HG02840 (cell line): ENCODE measurements around the gene ANKRD34A.
A peak's percentile ranks its signal among the peaks of the same experiment; 100 is the strongest.
"Not testable (repeated sequence)": the region's sequence is repeated elsewhere in the genome, so short reads cannot be mapped to it uniquely, and the experiment has no call there.

ENCODE experiments used
- ATAC-seq: cut with Tn5 transposase; IDR thresholded peaks from one replicate; pipeline ENCODE4 v1.9.1; 2021; ENCODE audit warnings: mild to moderate bottlenecking, moderate library complexity, moderate number of reproducible peaks; ENCODE audit not compliant: unreplicated experiment, low FRiP score

The ANKRD34A gene

GRCh38 chr1:145951526-145951925, 12.8 kb downstream of the ANKRD34A start:
- ATAC-seq = no peak

- ATAC-seq = no peak
Measured at GRCh38 chr1:145949219-145949618, 15.2 kb downstream of the ANKRD34A start.

- no peak for ATAC-seq
Measured at GRCh38 chr1:145947551-145947950, 16.8 kb downstream of the ANKRD34A start.

GRCh38 chr1:145946477-145946986, 17.8 kb downstream of the ANKRD34A start:
- ATAC-seq = no peak

GRCh38 chr1:145944532-145944931, 19.8 kb downstream of the ANKRD34A start:
- ATAC-seq = no peak

GRCh38 chr1:145942871-145943270, 21.5 kb downstream of the ANKRD34A start:
- no peak for ATAC-seq

GRCh38 chr1:145942405-145942804, 22.0 kb downstream of the ANKRD34A start:
- no peak for ATAC-seq

- ATAC-seq = no peak
Measured at GRCh38 chr1:145937436-145937835, 26.9 kb downstream of the ANKRD34A start.

GRCh38 chr1:145936247-145936646, 28.1 kb downstream of the ANKRD34A start:
- no peak for ATAC-seq

GRCh38 chr1:145935708-145936107, 28.7 kb downstream of the ANKRD34A start:
- ATAC-seq = no peak

- not testable (repeated sequence) for ATAC-seq
Measured at GRCh38 chr1:145932522-145933009, 31.8 kb downstream of the ANKRD34A start.

- no peak for ATAC-seq
Measured at GRCh38 chr1:145927916-145928643, 36.3 kb downstream of the ANKRD34A start.

- peak; percentile 94 for ATAC-seq
Measured at GRCh38 chr1:145927063-145927886, 37.1 kb downstream of the ANKRD34A start, which contains the start of gene RBM8A. Gene RBM8A (minus strand): TSS chr1:145927484. CDS start chr1:145927426, 58 bp downstream.

GRCh38 chr1:145926686-145927062, 37.7 kb downstream of the ANKRD34A start:
- no peak for ATAC-seq

- no peak for ATAC-seq
Measured at GRCh38 chr1:145922266-145922665, 42.1 kb downstream of the ANKRD34A start.

- not testable (repeated sequence) for ATAC-seq
Measured at GRCh38 chr1:145920297-145920696, 44.1 kb downstream of the ANKRD34A start.

- no peak for ATAC-seq
Measured at GRCh38 chr1:145918992-145919939, 45.1 kb downstream of the ANKRD34A start.

- peak; percentile 79 for ATAC-seq
Measured at GRCh38 chr1:145918144-145918991, 46.0 kb downstream of the ANKRD34A start, which contains the start of gene PEX11B. Gene PEX11B (minus strand): TSS chr1:145918717. CDS start chr1:145918688, 29 bp downstream.

GRCh38 chr1:145917595-145917994, 46.8 kb downstream of the ANKRD34A start:
- no peak for ATAC-seq
